ENCODE data around the gene ECE1.
A peak's percentile ranks its signal among the peaks of the same experiment; 100 is the strongest.

ECE1 gene

GRCh38 chr1:21240706-21241105 lies 49.6 kb downstream of the ECE1 start:
- TF ChIP-seq CEBPB (IDR thresholded peaks at IDR 0.05) (no peak), NFIC (IDR thresholded peaks at IDR 0.05) (no peak), CREB1 (IDR thresholded peaks at IDR 0.05; ENCODE audit: low read depth) (no peak), EP300 (IDR thresholded peaks at IDR 0.05; ENCODE audit: borderline replicate concordance) (no peak), TEAD4 (IDR thresholded peaks at IDR 0.05) (no peak), EGR1 (IDR thresholded peaks at IDR 0.05) (no peak), ZBTB7A (IDR thresholded peaks at IDR 0.05; ENCODE audit: low read depth) (no peak), TCF12 (IDR thresholded peaks at IDR 0.05; ENCODE audit: low read depth) (no peak), TAF1 (IDR thresholded peaks at IDR 0.05; ENCODE audit: low read depth) (no peak), MAX (IDR thresholded peaks at IDR 0.05) (no peak), YY1 (IDR thresholded peaks at IDR 0.05; ENCODE audit: low read depth) (no peak), REST (IDR thresholded peaks at IDR 0.05; ENCODE audit: low read depth) (no peak), FOXM1 (IDR thresholded peaks at IDR 0.05; ENCODE audit: borderline replicate concordance, low read depth) (no peak), RAD21 (IDR thresholded peaks at IDR 0.05; ENCODE audit: low read depth) (no peak), USF1 (IDR thresholded peaks at IDR 0.05) (no peak)

- peak; percentile 22; the same call in 1 of the 2 replicates for TF ChIP-seq EP300 (IDR thresholded peaks at IDR 0.05; ENCODE audit: borderline replicate concordance)
- no peak for TF ChIP-seq CREB1 (IDR thresholded peaks at IDR 0.05; ENCODE audit: low read depth)
These were observed 51.0 kb downstream of the ECE1 start for GRCh38 chr1:21239221-21239620.

- no peak for TF ChIP-seq FOXM1 (IDR thresholded peaks at IDR 0.05; ENCODE audit: borderline replicate concordance, low read depth)
- no peak for TF ChIP-seq EGR1 (IDR thresholded peaks at IDR 0.05)
- no peak for TF ChIP-seq NFIC (IDR thresholded peaks at IDR 0.05)
- TF ChIP-seq ZBTB7A (IDR thresholded peaks at IDR 0.05; ENCODE audit: low read depth) = 0 out of 2 replicates have a peak, but pooled peaks have one; percentile 46
- TF ChIP-seq USF1 (IDR thresholded peaks at IDR 0.05) = no peak
- no peak for TF ChIP-seq CEBPB (IDR thresholded peaks at IDR 0.05)
- no peak for TF ChIP-seq EP300 (IDR thresholded peaks at IDR 0.05; ENCODE audit: borderline replicate concordance)
- no peak for TF ChIP-seq YY1 (IDR thresholded peaks at IDR 0.05; ENCODE audit: low read depth)
- TF ChIP-seq MAX (IDR thresholded peaks at IDR 0.05) = no peak
- TF ChIP-seq RAD21 (IDR thresholded peaks at IDR 0.05; ENCODE audit: low read depth) = no peak
- no peak for TF ChIP-seq TCF12 (IDR thresholded peaks at IDR 0.05; ENCODE audit: low read depth)
- 0 out of 2 replicates have a peak, but pooled peaks have one; percentile 3 for TF ChIP-seq TEAD4 (IDR thresholded peaks at IDR 0.05)
- TF ChIP-seq TAF1 (IDR thresholded peaks at IDR 0.05; ENCODE audit: low read depth) = no peak
- no peak for TF ChIP-seq REST (IDR thresholded peaks at IDR 0.05; ENCODE audit: low read depth)
- TF ChIP-seq CREB1 (IDR thresholded peaks at IDR 0.05; ENCODE audit: low read depth) = no peak
These were observed 52.0 kb downstream of the ECE1 start for GRCh38 chr1:21238141-21238800.

- no peak for TF ChIP-seq EP300 (IDR thresholded peaks at IDR 0.05; ENCODE audit: borderline replicate concordance)
- TF ChIP-seq USF1 (IDR thresholded peaks at IDR 0.05) = no peak
These were observed 52.7 kb downstream of the ECE1 start for GRCh38 chr1:21237446-21238088.

- no peak for TF ChIP-seq TAF1 (IDR thresholded peaks at IDR 0.05; ENCODE audit: low read depth)
- no peak for TF ChIP-seq MAX (IDR thresholded peaks at IDR 0.05)
- no peak for TF ChIP-seq NFIC (IDR thresholded peaks at IDR 0.05)
- TF ChIP-seq TEAD4 (IDR thresholded peaks at IDR 0.05) = no peak
- no peak for TF ChIP-seq ZBTB7A (IDR thresholded peaks at IDR 0.05; ENCODE audit: low read depth)
- TF ChIP-seq RAD21 (IDR thresholded peaks at IDR 0.05; ENCODE audit: low read depth) = no peak
- no peak for TF ChIP-seq TCF12 (IDR thresholded peaks at IDR 0.05; ENCODE audit: low read depth)
These were observed 54.1 kb downstream of the ECE1 start for GRCh38 chr1:21236178-21236577.
